Spinal cord (tissue), 10 donors: ENCODE data around the gene MLLT11. TPM values are rescaled to one million over a fixed set of nuclear protein-coding genes. Genes with fewer than 3 reads are reported as not detected.

ENCODE experiments used
- DNase-seq, 6 donors: peaks; one replicate each; pipeline versions ENCODE4 v3.0.0 to v3.0.0-alpha.2; 2013 to 2015; ENCODE audit warnings: low spot score in 6 of 6, low read depth in 4 of 6
- H3K27ac ChIP-seq: one replicate; pipeline ENCODE4 v1.5.1; 2013; ENCODE audit warnings: low read depth, low read length, control low read depth
- H3K27me3 ChIP-seq: one replicate; pipeline ENCODE4 v1.6.1; 2013; ENCODE audit warnings: low read length; ENCODE audit not compliant: control insufficient read depth, insufficient read depth
- H3K36me3 ChIP-seq: one replicate; pipeline ENCODE4 v1.6.1; 2013; ENCODE audit warnings: low read length; ENCODE audit not compliant: control insufficient read depth, insufficient read depth
- H3K4me1 ChIP-seq: one replicate; pipeline ENCODE4 v1.6.1; 2013; ENCODE audit warnings: low read length; ENCODE audit not compliant: control insufficient read depth, insufficient read depth
- H3K4me3 ChIP-seq: one replicate; pipeline ENCODE4 v1.5.1; 2013; ENCODE audit warnings: low read depth, low read length, control low read depth
- H3K9me3 ChIP-seq: one replicate; pipeline ENCODE4 v1.6.1; 2013; ENCODE audit warnings: low read length; ENCODE audit not compliant: control insufficient read depth, insufficient read depth
- WGBS: methylation state at CpG from one replicate; pipeline ENCODE4 v1.1.5; 2013; ENCODE audit warnings: missing lambda C conversion rate; ENCODE audit not compliant: insufficient coverage; 5-methylcytosine and 5-hydroxymethylcytosine counted together
- polyA plus RNA-seq, 2 donors: library from polyadenylated mRNA; unstranded; fragments of 120-200 nt; gene quantifications; one replicate each; pipeline ENCODE4 v1.2.1, GENCODE V29; 2013; ENCODE audit not compliant: insufficient read length in 2 of 2
- total RNA-seq, 2 donors: library from RNA; depleted of rRNA in 1 of 2; stranded (reverse); fragments of 120-200 nt in 1 of 2; fragments of >200 nt in 1 of 2; gene quantifications; one replicate each; pipeline versions ENCODE4 v1.2.3 to v1.2.4, GENCODE V29; 2013 to 2014
- donor health status: healthy.

The MLLT11 gene
- total and polyA plus RNA-seq, 4 donors, result 34.2 to 203 (median 118) TPM

GRCh38 chr1:151036356-151036755 lies 23.8 kb upstream of the MLLT11 start, which contains the start of gene BNIPL:
Gene BNIPL (plus strand): TSS chr1:151036586. CDS start chr1:151036726, 140 bp downstream.
- Histone ChIP-seq H3K27me3 (no peaks in the 10 kb centered on the region), H3K36me3 (peaks cover 28% of the 10 kb centered on the region), H3K9me3 (no peaks in the 10 kb centered on the region), H3K4me1 (no peaks in the 10 kb centered on the region), H3K4me3 (no peak within 1 kb of the TSS), H3K27ac (no peak within 1 kb of the TSS)
- no CpG with 5 or more reads among the region's 2 CpGs for WGBS
- no peak for DNase-seq

DNA sequence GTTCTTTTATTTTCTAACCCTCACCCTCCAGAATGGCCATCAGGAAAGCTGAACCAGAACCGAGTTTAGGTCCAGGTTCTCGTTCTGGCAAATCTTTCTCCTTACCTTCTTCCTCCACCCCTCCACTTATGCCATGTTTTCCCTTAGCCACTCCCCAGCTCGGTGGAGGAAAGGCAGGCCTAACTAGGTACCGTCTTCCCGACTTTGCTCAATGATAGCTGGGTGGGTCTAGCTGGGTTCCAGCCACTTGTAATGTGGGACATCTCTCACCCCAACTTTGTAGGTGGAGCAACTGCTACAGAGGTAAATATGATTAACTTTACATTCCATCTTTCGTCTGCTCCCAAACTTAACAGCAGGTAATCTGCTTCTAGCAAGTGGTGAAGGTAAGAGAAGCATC lies 23.2 kb upstream of the MLLT11 start:
- Histone ChIP-seq H3K9me3 (no peaks in the 10 kb centered on the region), H3K4me3 (no peak overlapping the region), H3K36me3 (peaks cover 25% of the 10 kb centered on the region), H3K27me3 (no peaks in the 10 kb centered on the region), H3K4me1 (no peaks in the 10 kb centered on the region), H3K27ac (no peak overlapping the region)
- no peak for DNase-seq
- 79% methylated on average over 4 of the region's 6 CpGs for WGBS

GRCh38 chr1:151039521-151039920 lies 20.7 kb upstream of the MLLT11 start:
- DNase-seq, result no peak
- H3K36me3 ChIP-seq, result peaks cover 16% of the 10 kb centered on the region
- no peaks in the 10 kb centered on the region for H3K27me3 ChIP-seq
- H3K9me3 ChIP-seq, result no peaks in the 10 kb centered on the region
- H3K4me1 ChIP-seq, result no peaks in the 10 kb centered on the region
- WGBS, result 93% methylated on average over 3 of the region's 3 CpGs
- H3K4me3 ChIP-seq, result no peak overlapping the region
- H3K27ac ChIP-seq, result no peak overlapping the region

- Histone ChIP-seq H3K4me3 (no peak overlapping the region), H3K27ac (no peak overlapping the region), H3K9me3 (no peaks in the 10 kb centered on the region), H3K4me1 (peaks cover 11% of the 10 kb centered on the region), H3K36me3 (peaks cover 9% of the 10 kb centered on the region), H3K27me3 (no peaks in the 10 kb centered on the region)
- no CpG with 5 or more reads among the region's 1 CpG for WGBS
- no peak for DNase-seq
Observed at GRCh38 chr1:151043163-151043562, 17.0 kb upstream of the MLLT11 start.

DNA sequence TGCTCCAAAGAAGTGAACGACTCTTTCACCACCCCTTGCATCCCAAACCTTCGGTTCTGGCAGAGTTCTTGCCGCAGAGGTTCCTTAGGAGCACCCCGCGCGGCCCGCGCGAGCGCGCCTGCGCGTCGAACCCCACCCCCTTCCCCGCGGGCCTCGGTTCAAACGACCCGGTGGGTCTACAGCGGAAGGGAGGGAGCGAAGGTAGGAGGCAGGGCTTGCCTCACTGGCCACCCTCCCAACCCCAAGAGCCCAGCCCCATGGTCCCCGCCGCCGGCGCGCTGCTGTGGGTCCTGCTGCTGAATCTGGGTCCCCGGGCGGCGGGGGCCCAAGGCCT lies 12.6 kb upstream of the MLLT11 start, which contains the start of gene C1orf56:
Gene C1orf56, plus strand, starts transcription at position 161 of the 334 bp plus-strand sequence. Its CDS starts 97 bp downstream, at position 258.
- H3K4me3 ChIP-seq, result peak within 1 kb of the TSS; percentile 95
- WGBS, result 0% methylated on average over 21 of the region's 29 CpGs
- peaks cover 11% of the 10 kb centered on the region for H3K36me3 ChIP-seq
- DNase-seq, result peak in 4 of 6 donors; percentile 70 to 94 (median 82)
- peak within 1 kb of the TSS; percentile 97 for H3K27ac ChIP-seq
- no peaks in the 10 kb centered on the region for H3K27me3 ChIP-seq
- peaks cover 22% of the 10 kb centered on the region for H3K4me1 ChIP-seq
- no peaks in the 10 kb centered on the region for H3K9me3 ChIP-seq

- H3K4me3 ChIP-seq, result peak overlapping the region; percentile 95
- H3K9me3 ChIP-seq, result no peaks in the 10 kb centered on the region
- peak overlapping the region; percentile 97 for H3K27ac ChIP-seq
- no peaks in the 10 kb centered on the region for H3K27me3 ChIP-seq
- peaks cover 22% of the 10 kb centered on the region for H3K4me1 ChIP-seq
- under 1% methylated on average over 48 of the region's 48 CpGs for WGBS
- H3K36me3 ChIP-seq, result peaks cover 17% of the 10 kb centered on the region
- peak in 4 of 6 donors; percentile 47 to 92 (median 74) for DNase-seq
Observed at GRCh38 chr1:151047925-151048644, 12.1 kb upstream of the MLLT11 start.

- WGBS, result 10% methylated on average over 2 of the region's 3 CpGs
- Histone ChIP-seq H3K9me3 (no peaks in the 10 kb centered on the region), H3K4me1 (peaks cover 22% of the 10 kb centered on the region), H3K27ac (peak overlapping the region; percentile 97), H3K27me3 (no peaks in the 10 kb centered on the region), H3K4me3 (peak overlapping the region; percentile 95), H3K36me3 (peaks cover 22% of the 10 kb centered on the region)
- no peak for DNase-seq
Observed at GRCh38 chr1:151048645-151049032, 11.6 kb upstream of the MLLT11 start.

DNA sequence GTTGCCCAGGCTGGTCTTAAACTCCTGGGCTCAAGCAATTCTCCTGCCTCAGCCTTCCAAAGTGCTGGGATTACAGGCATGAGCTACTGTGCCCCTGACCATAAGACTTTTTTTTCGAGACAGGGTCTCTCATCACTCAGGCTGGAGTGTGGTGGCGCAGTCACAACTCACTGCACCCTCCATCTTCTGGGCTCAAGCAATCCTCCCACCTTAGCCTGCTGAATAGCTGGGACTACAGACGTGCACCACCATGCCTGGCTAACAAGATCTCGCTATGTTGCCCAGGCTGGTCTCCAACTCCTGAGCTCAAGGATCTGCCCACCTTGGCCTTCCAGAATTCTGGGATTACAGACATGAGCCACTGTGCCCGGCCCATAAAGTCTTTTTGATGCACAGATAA lies 10.7 kb upstream of the MLLT11 start:
- Histone ChIP-seq H3K27me3 (no peaks in the 10 kb centered on the region), H3K36me3 (peaks cover 27% of the 10 kb centered on the region), H3K4me1 (peaks cover 22% of the 10 kb centered on the region), H3K4me3 (no peak overlapping the region), H3K9me3 (no peaks in the 10 kb centered on the region), H3K27ac (no peak overlapping the region)
- 89% methylated on average over 3 of the region's 5 CpGs for WGBS
- no peak for DNase-seq

GRCh38 chr1:151050051-151050688 lies 10.0 kb upstream of the MLLT11 start:
- Histone ChIP-seq H3K9me3 (no peaks in the 10 kb centered on the region), H3K27me3 (no peaks in the 10 kb centered on the region), H3K4me3 (no peak overlapping the region), H3K4me1 (peaks cover 22% of the 10 kb centered on the region), H3K36me3 (peaks cover 34% of the 10 kb centered on the region), H3K27ac (no peak overlapping the region)
- WGBS, result no CpG with 5 or more reads among the region's 2 CpGs
- no peak for DNase-seq
